HL-60/S4 treated with retinoic acid at 250 ng/mL for 4 days and 3 days (cell line): Measurements from ENCODE around the gene CPE.

Experiments used
- in situ Hi-C: fragments of 300-500 bp; cut with MboI; formaldehyde crosslinking; loops from 2 replicates; pipeline ENCODE4 v1.7.0; 2022; ENCODE audit warnings: low sequenced_read_pairs

The CPE gene

GRCh38 chr4:165361810-165362209, 17.0 kb upstream of the CPE start:
- in situ Hi-C loops, result no loop called here

- in situ Hi-C loops, result no loop called here
Observed at GRCh38 chr4:165364452-165365080, 14.2 kb upstream of the CPE start.

GRCh38 chr4:165367040-165367439, 11.8 kb upstream of the CPE start:
- in situ Hi-C loops, result no loop called here

- in situ Hi-C loops, result no loop called here
Observed at GRCh38 chr4:165368114-165368513, 10.7 kb upstream of the CPE start.

- in situ Hi-C loops, result no loop called here
Observed at GRCh38 chr4:165368567-165368966, 10.2 kb upstream of the CPE start.

- in situ Hi-C loops, result no loop called here
Observed at GRCh38 chr4:165369522-165369921, 9.3 kb upstream of the CPE start.

- in situ Hi-C loops, result no loop called here
Observed at GRCh38 chr4:165370530-165370929, 8.3 kb upstream of the CPE start.

- in situ Hi-C loops, result no loop called here
Observed at GRCh38 chr4:165375465-165375864, 3.3 kb upstream of the CPE start.

GRCh38 chr4:165378398-165378744, 437 bp upstream of the CPE start:
- in situ Hi-C loops, result no loop called here

GRCh38 chr4:165379678-165380064, 863 bp downstream of the CPE start:
- in situ Hi-C loops, result no loop called here

- in situ Hi-C loops, result no loop called here
Observed at GRCh38 chr4:165380805-165381204, 2.0 kb downstream of the CPE start.

GRCh38 chr4:165381821-165382373, 3.1 kb downstream of the CPE start:
- in situ Hi-C loops, result no loop called here

- in situ Hi-C loops, result no loop called here
Observed at GRCh38 chr4:165382640-165383039, 3.8 kb downstream of the CPE start.

GRCh38 chr4:165383591-165384073, 4.8 kb downstream of the CPE start:
- in situ Hi-C loops, result no loop called here

- in situ Hi-C loops, result no loop called here
Observed at GRCh38 chr4:165384186-165384585, 5.4 kb downstream of the CPE start.

- in situ Hi-C loops, result no loop called here
Observed at GRCh38 chr4:165384598-165384997, 5.8 kb downstream of the CPE start.

GRCh38 chr4:165385126-165385525, 6.3 kb downstream of the CPE start:
- in situ Hi-C loops, result no loop called here

GRCh38 chr4:165386328-165386727, 7.5 kb downstream of the CPE start:
- in situ Hi-C loops, result no loop called here

GRCh38 chr4:165388756-165389155, 9.9 kb downstream of the CPE start:
- in situ Hi-C loops, result no loop called here

- in situ Hi-C loops, result no loop called here
Observed at GRCh38 chr4:165393051-165393450, 14.2 kb downstream of the CPE start.

- in situ Hi-C loops, result no loop called here
Observed at GRCh38 chr4:165393704-165394103, 14.9 kb downstream of the CPE start.

GRCh38 chr4:165394275-165394674, 15.5 kb downstream of the CPE start:
- in situ Hi-C loops, result no loop called here

GRCh38 chr4:165398570-165398969, 19.8 kb downstream of the CPE start:
- in situ Hi-C loops, result no loop called here
